ENCODE results near the gene MDFIC. TPM values are rescaled to one million over a fixed set of nuclear protein-coding genes. Genes with fewer than 3 reads are reported as not detected.

MDFIC gene
- polyA plus RNA-seq, 4 donors: 25.8 to 31.4 (median 29.6) TPM

DNA sequence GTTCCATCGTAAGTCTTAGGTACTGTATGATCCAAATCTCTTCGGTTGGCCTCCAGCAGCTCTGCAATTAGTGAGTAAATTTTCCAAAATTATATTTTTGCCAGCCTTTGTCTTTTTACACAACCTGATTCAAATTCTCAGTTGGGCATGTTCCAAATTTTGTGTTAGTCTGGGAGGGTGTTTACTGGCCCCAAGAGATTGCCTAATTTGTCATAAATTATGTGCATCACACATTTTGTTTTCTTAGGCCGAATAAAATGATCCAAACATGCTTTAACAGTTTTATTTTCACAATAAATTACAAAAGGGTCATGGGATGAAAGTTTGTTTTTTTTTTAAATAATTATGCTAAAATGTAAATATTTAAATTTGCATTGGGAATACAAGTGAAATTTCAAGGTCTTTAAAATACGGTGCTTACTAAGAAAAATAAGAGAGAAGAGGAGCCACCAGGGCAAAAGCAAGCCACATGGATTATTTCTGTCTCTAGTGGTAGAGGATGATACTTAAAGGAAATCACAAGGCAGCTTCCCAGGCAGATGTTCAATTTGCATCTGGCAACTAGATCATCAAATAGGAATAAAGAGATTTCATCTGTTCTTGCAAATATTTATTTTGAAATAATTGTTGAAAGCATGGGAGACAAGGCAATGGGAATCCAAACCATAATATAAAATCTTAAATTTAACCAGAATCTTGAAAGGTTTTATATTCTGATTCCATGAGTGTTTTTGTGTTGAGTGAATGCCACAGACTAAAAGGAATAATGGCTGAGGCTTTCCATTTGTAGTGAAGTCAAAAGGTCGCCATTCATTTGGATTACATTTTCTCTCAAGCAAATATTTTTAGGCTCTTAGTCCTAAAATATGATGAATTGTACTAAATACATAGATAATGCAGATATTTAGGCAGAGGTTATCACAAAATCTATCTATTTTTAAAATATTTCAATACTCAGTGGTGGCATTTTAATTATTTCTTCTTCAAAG, 111.1 kb downstream of the MDFIC start:
- DNase-seq (ENCODE audit: low read depth in 4 of 4, low spot score in 2 of 4): peak in 1 of 4 donors; percentile 23

GRCh38 chr7:115033917-115034459, 112.1 kb downstream of the MDFIC start:
- no peak for DNase-seq (ENCODE audit: low read depth in 4 of 4, low spot score in 2 of 4)

- no peak for DNase-seq (ENCODE audit: low read depth in 4 of 4, low spot score in 2 of 4)
These were observed 112.6 kb downstream of the MDFIC start for GRCh38 chr7:115034515-115034914.

DNA sequence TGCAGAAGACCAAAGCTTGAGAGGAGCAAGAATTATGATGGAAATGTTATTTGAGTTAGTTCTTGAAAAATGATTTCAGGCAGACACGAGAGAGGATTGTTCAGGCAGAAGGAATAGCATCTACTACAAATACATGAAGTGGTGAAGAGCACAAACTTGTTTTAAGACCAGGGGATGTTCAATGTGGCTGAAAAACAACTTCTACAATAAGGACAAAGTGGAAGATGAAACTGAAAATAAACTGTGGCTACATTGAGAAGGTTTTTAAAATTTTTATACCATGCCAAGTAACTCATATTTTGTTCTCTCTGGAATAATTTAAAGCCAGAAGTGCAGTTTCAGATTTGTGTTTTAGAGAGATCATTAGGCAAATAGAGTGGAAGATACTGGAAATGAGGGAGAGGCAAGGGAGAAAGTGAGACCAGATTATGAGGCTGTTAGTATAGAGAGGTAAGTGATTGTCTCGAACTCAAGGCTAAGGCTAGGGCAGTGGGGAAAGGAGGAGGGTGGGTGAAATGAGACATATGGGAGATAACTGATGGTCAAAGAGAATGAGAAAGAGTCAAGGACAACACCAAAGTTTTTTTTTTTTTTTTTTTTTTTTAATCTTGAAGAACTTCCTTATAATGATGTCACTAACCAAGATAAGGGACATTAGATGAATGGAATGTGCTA, 115.4 kb downstream of the MDFIC start:
- DNase-seq (ENCODE audit: low read depth in 4 of 4, low spot score in 2 of 4): no peak

GRCh38 chr7:115038158-115038557, 116.3 kb downstream of the MDFIC start:
- DNase-seq (ENCODE audit: low read depth in 4 of 4, low spot score in 2 of 4): no peak

DNA sequence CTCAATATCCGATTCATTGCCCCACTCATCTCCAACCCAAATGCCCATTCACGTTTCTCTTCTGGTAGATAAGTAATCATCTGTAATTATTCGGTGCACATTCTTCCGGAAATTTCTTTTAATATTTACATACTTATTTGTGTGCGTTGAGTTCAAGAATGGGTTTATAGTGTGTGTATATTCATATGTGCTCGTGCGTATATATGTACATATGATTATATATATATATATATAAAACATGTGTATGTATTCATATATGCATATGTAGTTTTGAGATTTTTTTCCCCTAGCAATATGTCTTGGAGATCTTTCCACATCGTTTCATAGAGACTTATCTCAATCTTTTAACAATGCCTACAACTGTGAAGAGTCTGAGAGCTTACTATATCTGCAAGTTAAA, 118.2 kb downstream of the MDFIC start:
- DNase-seq (ENCODE audit: low read depth in 4 of 4, low spot score in 2 of 4): no peak

GRCh38 chr7:115040495-115040894, 118.6 kb downstream of the MDFIC start:
- no peak for DNase-seq (ENCODE audit: low read depth in 4 of 4, low spot score in 2 of 4)

DNA sequence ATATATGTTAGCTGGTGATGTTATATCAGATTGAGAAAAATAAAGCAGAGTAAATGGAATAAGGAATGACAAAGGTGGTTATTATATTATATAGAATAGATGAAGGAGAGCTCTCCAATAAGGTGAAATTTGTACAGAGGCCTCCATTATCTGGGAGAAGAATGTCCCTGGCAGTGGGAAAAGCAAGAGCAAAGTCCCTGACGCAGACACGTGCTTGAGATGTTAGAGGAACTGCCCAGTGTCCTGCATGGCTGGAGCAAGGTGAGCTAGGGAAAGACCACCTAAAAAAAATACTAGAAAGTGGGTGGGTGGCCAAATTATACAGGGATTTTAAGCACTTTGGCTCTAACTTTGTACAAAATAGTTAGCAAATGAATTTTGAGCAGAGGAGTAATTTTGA, 120.7 kb downstream of the MDFIC start:
- no peak for DNase-seq (ENCODE audit: low read depth in 4 of 4, low spot score in 2 of 4)

- DNase-seq (ENCODE audit: low read depth in 4 of 4, low spot score in 2 of 4): no peak
These were observed 121.7 kb downstream of the MDFIC start for GRCh38 chr7:115043605-115044004.

DNA sequence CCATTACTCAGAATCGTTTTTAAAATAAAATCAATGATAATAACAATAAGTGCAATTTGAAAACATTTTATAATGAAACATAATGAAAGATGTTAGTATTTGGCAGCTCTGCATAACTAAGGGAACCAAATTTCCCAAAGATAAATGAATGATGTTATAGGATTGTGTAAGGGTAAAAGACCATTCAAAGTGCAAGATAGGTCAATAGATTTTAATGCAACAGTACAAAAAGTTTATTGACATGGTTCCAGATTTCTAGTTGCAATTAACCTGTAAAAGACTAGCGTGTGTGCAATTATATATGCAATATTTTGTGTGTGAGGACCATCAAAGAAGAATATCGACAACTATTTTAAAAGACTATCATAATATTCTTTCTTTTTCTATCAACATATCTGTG, 122.3 kb downstream of the MDFIC start:
- no peak for DNase-seq (ENCODE audit: low read depth in 4 of 4, low spot score in 2 of 4)

DNA sequence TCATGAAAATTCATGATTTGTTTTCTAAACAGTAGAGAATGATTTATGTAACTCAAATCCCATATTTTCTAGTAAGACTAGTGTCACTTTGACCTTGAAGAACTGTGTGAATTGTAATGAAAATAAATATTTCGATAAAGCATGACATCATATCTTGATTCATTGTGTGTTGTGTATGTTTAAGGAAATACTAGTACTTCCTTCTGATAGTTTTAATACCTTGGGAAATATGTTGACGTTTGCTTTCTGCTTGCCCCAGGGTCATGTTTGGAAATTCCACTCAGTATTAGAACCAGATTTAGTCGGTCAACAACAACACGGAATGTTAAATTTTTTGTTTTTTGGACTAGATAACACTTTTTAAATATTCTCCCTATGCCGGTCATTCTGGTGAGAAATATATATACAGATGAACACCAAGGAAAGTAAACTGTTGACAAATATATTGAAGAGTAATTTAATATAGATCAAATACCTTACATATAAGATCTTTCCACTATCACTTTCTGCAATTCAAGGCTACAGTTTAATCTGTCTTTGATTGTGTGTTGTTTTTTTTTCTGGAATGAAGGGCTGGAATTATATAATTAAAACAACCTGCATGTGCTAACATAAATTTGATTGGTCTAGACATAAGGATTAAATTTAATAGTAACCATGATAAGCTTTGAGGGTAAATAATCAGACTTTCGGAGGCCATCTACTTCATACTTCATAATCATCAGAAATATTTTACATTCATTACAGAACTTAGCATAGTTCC, 126.2 kb downstream of the MDFIC start:
- DNase-seq (ENCODE audit: low read depth in 4 of 4, low spot score in 2 of 4): no peak

GRCh38 chr7:115052706-115053105, 130.8 kb downstream of the MDFIC start:
- DNase-seq (ENCODE audit: low read depth in 4 of 4, low spot score in 2 of 4): no peak

DNA sequence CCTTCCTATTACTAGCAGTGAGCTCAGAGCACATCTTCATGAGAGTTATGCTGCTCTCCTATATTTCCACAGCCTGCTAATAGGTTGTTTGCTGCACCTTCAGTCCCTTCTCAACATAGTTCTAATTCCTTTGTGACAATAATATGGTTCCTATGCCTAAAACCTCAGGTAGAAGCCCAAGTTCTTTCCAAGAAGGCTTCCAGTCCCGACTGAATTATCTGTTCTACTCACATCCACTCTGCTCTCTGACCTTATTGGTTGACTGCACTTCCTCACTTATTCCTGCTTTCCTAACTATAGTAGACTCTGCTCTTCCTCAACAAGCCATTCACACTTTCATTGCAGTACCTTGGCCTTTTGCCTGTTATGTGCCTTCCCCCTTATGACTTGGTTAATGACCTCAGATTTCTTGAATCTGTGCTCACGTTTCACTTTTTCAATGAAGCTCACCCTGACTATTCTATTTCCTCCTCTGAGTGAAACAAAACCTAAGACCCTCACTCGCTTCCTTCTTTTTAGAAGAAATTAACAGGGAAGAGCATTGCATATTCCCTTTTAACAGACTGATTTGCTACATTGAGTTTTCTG, 132.7 kb downstream of the MDFIC start:
- DNase-seq (ENCODE audit: low read depth in 4 of 4, low spot score in 2 of 4): no peak

DNA sequence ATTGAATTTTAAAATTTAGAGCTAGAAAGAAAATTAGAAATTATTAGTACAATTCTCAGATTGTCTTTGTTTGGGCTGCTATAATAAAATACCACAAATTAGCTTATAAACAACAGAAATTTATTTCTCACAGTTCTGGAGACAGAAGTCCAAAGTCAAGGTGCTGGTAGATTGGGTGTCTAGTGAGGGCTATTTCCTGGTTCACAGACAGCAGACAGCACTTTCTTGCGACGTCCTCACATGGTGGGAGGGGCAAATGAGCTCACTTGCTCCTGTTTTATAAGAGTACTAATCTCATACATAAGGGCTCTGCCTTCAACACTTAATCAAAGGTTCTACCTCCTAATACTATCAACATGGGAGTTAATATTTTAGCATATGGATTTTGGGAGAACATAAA, 134.1 kb downstream of the MDFIC start:
- no peak for DNase-seq (ENCODE audit: low read depth in 4 of 4, low spot score in 2 of 4)

DNA sequence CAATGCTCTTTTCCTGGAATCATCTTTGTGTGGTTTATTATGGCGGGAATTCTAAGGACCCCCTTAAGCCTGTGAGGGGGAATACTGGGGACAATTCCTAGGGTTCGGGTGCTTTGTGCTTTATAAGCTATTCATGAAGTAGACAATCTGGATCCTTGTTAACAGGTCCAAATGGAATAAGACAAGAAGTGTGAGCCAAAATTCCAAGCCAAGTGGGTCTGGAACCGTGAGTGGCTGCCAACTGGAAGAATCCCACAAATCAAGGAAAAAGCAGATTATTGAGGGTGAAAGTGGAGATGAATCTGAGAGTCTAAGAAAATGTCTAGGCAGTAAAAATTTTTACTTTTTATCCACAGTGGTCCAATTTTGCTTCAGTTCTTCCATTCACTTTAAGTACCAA, 136.8 kb downstream of the MDFIC start:
- no peak for DNase-seq (ENCODE audit: low read depth in 4 of 4, low spot score in 2 of 4)

GRCh38 chr7:115059321-115059720, 137.4 kb downstream of the MDFIC start:
- DNase-seq (ENCODE audit: low read depth in 4 of 4, low spot score in 2 of 4): no peak

DNA sequence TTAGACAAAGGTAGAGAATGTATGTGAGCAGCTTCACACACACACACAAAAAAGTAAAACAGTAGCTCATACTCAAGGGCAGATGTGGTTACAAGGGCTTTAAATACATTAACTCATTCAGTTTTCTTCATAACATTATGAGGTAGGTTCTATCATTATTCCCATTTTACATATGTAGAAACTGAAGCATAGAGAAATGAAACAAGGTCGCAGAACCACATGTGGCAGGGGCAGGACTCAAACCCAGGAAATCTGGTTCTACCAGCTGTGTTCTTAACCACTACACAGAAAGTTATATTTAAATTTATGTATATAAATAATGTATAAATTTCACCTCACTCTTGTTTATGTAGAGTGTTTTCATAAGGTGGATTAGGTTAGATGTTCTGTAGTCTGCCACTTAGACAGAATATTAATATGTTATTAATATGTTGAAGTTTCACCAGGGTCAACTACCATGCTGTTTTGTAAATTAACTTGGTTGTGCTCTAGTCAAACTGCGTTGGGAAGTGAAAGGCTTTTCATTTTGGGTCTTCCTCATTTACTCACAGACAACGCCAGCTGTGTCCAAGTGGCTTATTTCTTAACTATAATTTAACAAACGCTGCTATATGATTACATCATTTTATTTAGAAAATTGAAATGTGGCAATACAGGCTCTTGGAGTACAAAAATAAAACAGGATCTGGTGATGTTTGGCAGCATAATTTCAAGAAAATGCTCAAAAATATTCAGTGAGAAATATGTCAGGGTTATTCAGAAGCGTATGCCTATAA, 138.4 kb downstream of the MDFIC start:
- no peak for DNase-seq (ENCODE audit: low read depth in 4 of 4, low spot score in 2 of 4)

DNA sequence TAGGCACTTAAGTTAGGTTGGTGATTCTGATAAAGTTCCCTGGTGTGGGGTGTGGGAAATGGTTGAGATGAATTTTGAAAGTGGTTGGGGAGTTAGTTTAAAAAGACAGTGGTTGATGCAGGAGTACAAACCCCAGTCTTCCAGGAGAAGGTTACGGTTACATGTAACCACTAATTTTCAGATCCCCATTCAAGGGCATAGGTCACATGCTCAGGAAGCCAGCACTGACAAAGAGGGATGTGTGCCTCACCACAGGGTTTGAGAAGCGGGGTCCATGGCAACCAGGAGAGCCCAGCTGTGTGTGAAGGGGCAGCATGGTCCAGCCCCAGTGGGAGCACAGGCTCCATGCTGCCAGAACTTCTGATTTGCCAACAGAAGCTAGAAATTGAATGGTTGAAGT, 144.2 kb downstream of the MDFIC start:
- DNase-seq (ENCODE audit: low read depth in 4 of 4, low spot score in 2 of 4): no peak

- no peak for DNase-seq (ENCODE audit: low read depth in 4 of 4, low spot score in 2 of 4)
These were observed 144.7 kb downstream of the MDFIC start for GRCh38 chr7:115066634-115067033.

DNA sequence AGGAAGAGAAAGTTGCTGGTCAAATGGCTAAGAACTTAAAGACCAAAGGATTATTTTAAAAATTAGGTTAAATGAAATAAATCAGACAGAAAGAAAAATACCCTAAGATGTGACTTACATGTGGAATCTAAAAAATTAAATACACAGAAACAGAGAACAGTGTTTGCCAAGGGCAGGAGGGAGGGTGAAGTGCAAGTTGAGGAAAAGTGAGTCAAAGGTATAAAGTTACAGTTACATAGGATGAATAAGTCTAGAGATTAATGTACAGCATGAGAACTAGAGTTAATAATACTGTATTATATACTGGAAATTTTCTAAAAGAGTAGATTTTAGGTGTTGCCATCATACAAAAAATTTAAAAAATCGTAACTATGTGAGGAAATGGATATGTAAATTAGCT, 146.3 kb downstream of the MDFIC start:
- DNase-seq (ENCODE audit: low read depth in 4 of 4, low spot score in 2 of 4): no peak

All from left renal cortex interstitium (tissue), 4 donors.